Fibroblast of villous mesenchyme (primary cell): ENCODE results near the gene AOC1. TPM values are rescaled to one million over a fixed set of nuclear protein-coding genes. Genes with fewer than 3 reads are reported as not detected.

Experiments
- DNase-seq: peaks from one replicate; pipeline ENCODE4 v3.0.0-alpha.2; 2010; ENCODE audit warnings: low read depth
- H3K4me3 ChIP-seq: 2 replicates; pipeline ENCODE4 v1.5.1; 2011; ENCODE audit warnings: low read depth, mild to moderate bottlenecking, low read length
- total RNA-seq: library from RNA; depleted of rRNA; stranded (reverse); fragments of >200 nt; gene quantifications from 2 replicates; pipeline ENCODE4 v1.2.3, GENCODE V29; 2012
- TF ChIP-seq, protein P1 (sequence below): IDR thresholded peaks from 2 replicates; pipeline ENCODE4 v1.5.1; 2012; ENCODE audit warnings: low read depth, mild to moderate bottlenecking, low read length; ENCODE audit not compliant: insufficient read depth

AOC1 gene
- total RNA-seq, 1 donor, result not detected

DNA sequence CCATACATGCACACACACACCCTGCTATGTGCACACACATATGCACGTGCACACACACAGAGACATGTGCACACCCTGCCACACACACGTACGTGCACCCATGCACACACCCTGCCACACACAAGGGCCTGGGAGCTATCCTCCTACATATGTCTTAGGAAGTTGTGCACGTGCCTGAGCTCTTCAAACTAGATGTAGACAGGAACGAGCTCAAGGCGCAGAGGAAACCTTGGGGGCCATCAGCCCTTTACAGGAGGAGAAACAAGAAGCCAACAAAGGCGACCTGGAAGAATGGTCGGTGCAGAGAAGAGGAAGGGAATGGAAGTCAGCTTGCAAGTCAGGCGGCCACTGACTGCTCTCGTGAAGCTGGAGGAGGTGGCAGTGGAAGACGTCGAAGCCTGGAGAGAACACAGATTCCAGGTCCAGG is 58.7 kb downstream of the AOC1 start:
- H3K4me3 ChIP-seq, result no peak overlapping the region
- no peak for DNase-seq
- TF ChIP-seq, protein P1, sequence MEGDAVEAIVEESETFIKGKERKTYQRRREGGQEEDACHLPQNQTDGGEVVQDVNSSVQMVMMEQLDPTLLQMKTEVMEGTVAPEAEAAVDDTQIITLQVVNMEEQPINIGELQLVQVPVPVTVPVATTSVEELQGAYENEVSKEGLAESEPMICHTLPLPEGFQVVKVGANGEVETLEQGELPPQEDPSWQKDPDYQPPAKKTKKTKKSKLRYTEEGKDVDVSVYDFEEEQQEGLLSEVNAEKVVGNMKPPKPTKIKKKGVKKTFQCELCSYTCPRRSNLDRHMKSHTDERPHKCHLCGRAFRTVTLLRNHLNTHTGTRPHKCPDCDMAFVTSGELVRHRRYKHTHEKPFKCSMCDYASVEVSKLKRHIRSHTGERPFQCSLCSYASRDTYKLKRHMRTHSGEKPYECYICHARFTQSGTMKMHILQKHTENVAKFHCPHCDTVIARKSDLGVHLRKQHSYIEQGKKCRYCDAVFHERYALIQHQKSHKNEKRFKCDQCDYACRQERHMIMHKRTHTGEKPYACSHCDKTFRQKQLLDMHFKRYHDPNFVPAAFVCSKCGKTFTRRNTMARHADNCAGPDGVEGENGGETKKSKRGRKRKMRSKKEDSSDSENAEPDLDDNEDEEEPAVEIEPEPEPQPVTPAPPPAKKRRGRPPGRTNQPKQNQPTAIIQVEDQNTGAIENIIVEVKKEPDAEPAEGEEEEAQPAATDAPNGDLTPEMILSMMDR, result no peak

Other genes with a start within 250 kb of the AOC1 start
- not detected in 2 replicates for gene GIMAP6, start 220.1 kb upstream of the AOC1 start, total RNA-seq
- gene GIMAP2, start 166.8 kb upstream of the AOC1 start, total RNA-seq, result under 0.01 and 2.6 TPM in 2 replicates
- not detected in 2 replicates for gene GIMAP1, start 135.9 kb upstream of the AOC1 start, total RNA-seq
- gene GIMAP5, start 115.1 kb upstream of the AOC1 start, total RNA-seq, result not detected in 2 replicates
- 0.43 TPM in 1 of 2 replicates, not detected in the other for gene TMEM176B, start 52.2 kb upstream of the AOC1 start, total RNA-seq
- gene TMEM176A, start 51.7 kb upstream of the AOC1 start, total RNA-seq, result under 0.01 TPM in 1 of 2 replicates, not detected in the other
- gene KCNH2, start 125.8 kb downstream of the AOC1 start, total RNA-seq, result 0.64 and 2.6 TPM in 2 replicates
- gene NOS3, start 138.5 kb downstream of the AOC1 start, total RNA-seq, result 1.3 and 3.5 TPM in 2 replicates
- under 0.01 and 0.32 TPM in 2 replicates for gene ATG9B, start 172.0 kb downstream of the AOC1 start, total RNA-seq
- gene ABCB8, start 175.9 kb downstream of the AOC1 start, total RNA-seq, result 35.4 and 36.4 TPM in 2 replicates
- gene ASIC3, start 196.0 kb downstream of the AOC1 start, total RNA-seq, result under 0.01 and 0.32 TPM in 2 replicates
- gene CDK5, start 205.4 kb downstream of the AOC1 start, total RNA-seq, result 22.2 and 22.9 TPM in 2 replicates
- 85.5 and 102 TPM in 2 replicates for gene SLC4A2, start 207.1 kb downstream of the AOC1 start, total RNA-seq
- gene FASTK, start 228.3 kb downstream of the AOC1 start, total RNA-seq, result 87.2 and 103 TPM in 2 replicates
- 17.7 and 21.6 TPM in 2 replicates for gene TMUB1, start 231.0 kb downstream of the AOC1 start, total RNA-seq
- 59.2 and 83.8 TPM in 2 replicates for gene AGAP3, start 234.0 kb downstream of the AOC1 start, total RNA-seq